ENCODE data around the gene SRBD1. TPM values are rescaled to one million over a fixed set of nuclear protein-coding genes. Genes with fewer than 3 reads are reported as not detected.

Gene SRBD1
- total RNA-seq (10 to 100 TPM; 14.3 to 22.2 TPM), polyA plus RNA-seq (1 to 10 TPM; 4.0 to 5.7 TPM)

- Histone ChIP-seq H3K27me3 (ENCODE audit: control insufficient read depth in 4 of 4, insufficient read depth in 4 of 4, low read length in 3 of 4) (no peaks in the 10 kb centered on the region), H3K4me3 (ENCODE audit: low read depth in 1 of 3, low read length in 3 of 3) (peak within 1 kb of the TSS; percentile 77 to 92 (median 80)), H3K9me3 (ENCODE audit: control insufficient read depth in 4 of 4, low read length in 3 of 4) (no peaks in the 10 kb centered on the region), H3K4me1 (ENCODE audit: control insufficient read depth in 4 of 4, insufficient read depth in 4 of 4, low read length in 3 of 4) (peaks cover 0 to 12% (median 8%) of the 10 kb centered on the region in 4 donors), H3K9ac (ENCODE audit: low read depth in 1 of 2, low read length in 2 of 2) (peak within 1 kb of the TSS; percentile 69 to 90), H3K36me3 (ENCODE audit: control insufficient read depth in 4 of 4, insufficient read depth in 3 of 4, low read depth in 1 of 4, low read length in 3 of 4) (no peaks in the 10 kb centered on the region), H3K27ac (ENCODE audit: low read depth in 1 of 2, low read length in 2 of 2) (peak within 1 kb of the TSS; percentile 87 to 96)
- peak; percentile 98 for DNase-seq (ENCODE audit: low spot score)
- 3% methylated on average over 44 of the region's 44 CpGs for WGBS
- TF ChIP-seq JUND (IDR thresholded peaks at IDR 0.05) (no peak), SP1 (IDR thresholded peaks at IDR 0.05) (peak; percentile 46), ATF3 (IDR thresholded peaks at IDR 0.05) (no peak), GABPA (IDR thresholded peaks at IDR 0.05 in 1 of 2, conservative IDR thresholded peaks at IDR 0.05 in 1 of 2) (peak; percentile 90 to 96), RXRA (IDR thresholded peaks at IDR 0.05) (peak; percentile 5 to 20), TAF1 (conservative IDR thresholded peaks at IDR 0.05) (no peak), RAD21 (IDR thresholded peaks at IDR 0.05) (peak; percentile 19 to 48), FOXA2 (IDR thresholded peaks at IDR 0.05) (no peak), HNF4G (IDR thresholded peaks at IDR 0.05) (no peak), ZBTB33 (IDR thresholded peaks at IDR 0.05) (no peak), NR2F2 (IDR thresholded peaks at IDR 0.05) (no peak), HNF4A (conservative IDR thresholded peaks at IDR 0.05) (peak in 1 of 2 donors; percentile 20)
- TF ChIP-seq, protein P1, sequence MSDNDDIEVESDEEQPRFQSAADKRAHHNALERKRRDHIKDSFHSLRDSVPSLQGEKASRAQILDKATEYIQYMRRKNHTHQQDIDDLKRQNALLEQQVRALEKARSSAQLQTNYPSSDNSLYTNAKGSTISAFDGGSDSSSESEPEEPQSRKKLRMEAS (IDR thresholded peaks at IDR 0.05) = peak; percentile 70
- TF ChIP-seq, protein P2, sequence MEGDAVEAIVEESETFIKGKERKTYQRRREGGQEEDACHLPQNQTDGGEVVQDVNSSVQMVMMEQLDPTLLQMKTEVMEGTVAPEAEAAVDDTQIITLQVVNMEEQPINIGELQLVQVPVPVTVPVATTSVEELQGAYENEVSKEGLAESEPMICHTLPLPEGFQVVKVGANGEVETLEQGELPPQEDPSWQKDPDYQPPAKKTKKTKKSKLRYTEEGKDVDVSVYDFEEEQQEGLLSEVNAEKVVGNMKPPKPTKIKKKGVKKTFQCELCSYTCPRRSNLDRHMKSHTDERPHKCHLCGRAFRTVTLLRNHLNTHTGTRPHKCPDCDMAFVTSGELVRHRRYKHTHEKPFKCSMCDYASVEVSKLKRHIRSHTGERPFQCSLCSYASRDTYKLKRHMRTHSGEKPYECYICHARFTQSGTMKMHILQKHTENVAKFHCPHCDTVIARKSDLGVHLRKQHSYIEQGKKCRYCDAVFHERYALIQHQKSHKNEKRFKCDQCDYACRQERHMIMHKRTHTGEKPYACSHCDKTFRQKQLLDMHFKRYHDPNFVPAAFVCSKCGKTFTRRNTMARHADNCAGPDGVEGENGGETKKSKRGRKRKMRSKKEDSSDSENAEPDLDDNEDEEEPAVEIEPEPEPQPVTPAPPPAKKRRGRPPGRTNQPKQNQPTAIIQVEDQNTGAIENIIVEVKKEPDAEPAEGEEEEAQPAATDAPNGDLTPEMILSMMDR (IDR thresholded peaks at IDR 0.05; ENCODE audit: low read depth, low read length, missing input control) = no peak
Measured at GRCh38 chr2:45611020-45611859, at the start of gene SRBD1. Gene SRBD1, minus strand, starts transcription at chr2:45611267. Its CDS starts 5,826 bp downstream, at chr2:45605441.

- DNase-seq (ENCODE audit: low spot score) = no peak
- TF ChIP-seq RAD21 (IDR thresholded peaks at IDR 0.05) = no peak
- no peak for TF ChIP-seq RXRA (IDR thresholded peaks at IDR 0.05)
- no peak for TF ChIP-seq FOXA2 (IDR thresholded peaks at IDR 0.05)
- no peak for TF ChIP-seq SP1 (IDR thresholded peaks at IDR 0.05)
- H3K27ac ChIP-seq (ENCODE audit: low read depth in 1 of 2, low read length in 2 of 2) = no peak overlapping the region
- no peak overlapping the region for H3K4me3 ChIP-seq (ENCODE audit: low read depth in 1 of 3, low read length in 3 of 3)
- no peaks in the 10 kb centered on the region for H3K9me3 ChIP-seq (ENCODE audit: control insufficient read depth in 4 of 4, low read length in 3 of 4)
- no peaks in the 10 kb centered on the region for H3K36me3 ChIP-seq (ENCODE audit: control insufficient read depth in 4 of 4, insufficient read depth in 3 of 4, low read depth in 1 of 4, low read length in 3 of 4)
- H3K9ac ChIP-seq (ENCODE audit: low read depth in 1 of 2, low read length in 2 of 2) = no peak overlapping the region
- H3K4me1 ChIP-seq (ENCODE audit: control insufficient read depth in 4 of 4, insufficient read depth in 4 of 4, low read length in 3 of 4) = peaks cover 3 to 17% (median 11%) of the 10 kb centered on the region in 4 donors
- no peaks in the 10 kb centered on the region for H3K27me3 ChIP-seq (ENCODE audit: control insufficient read depth in 4 of 4, insufficient read depth in 4 of 4, low read length in 3 of 4)
- 92% methylated on average over 3 of the region's 3 CpGs for WGBS
Measured at GRCh38 chr2:45654250-45654649, 43.2 kb upstream of the SRBD1 start.
